K562 (cell line): ENCODE results near the gene GAA. TPM values are rescaled to one million over a fixed set of nuclear protein-coding genes. Genes with fewer than 3 reads are reported as not detected.

ENCODE experiments used
- ATAC-seq: fragments of 200-7000 bp; cut with Tn5 transposase; 3 replicates; pipeline ENCODE4 v1.9.1; 2020; ENCODE audit warnings: moderate library complexity
- BruUV-seq: library from RNA; stranded (reverse); fragments of 400-500 nt; replicated peaks from 2 replicates; lab custom pipeline; 2021; lab: Mats Ljungman, UMichigan
- CTCF ChIA-PET: fragments of 300-600 bp; formaldehyde crosslinking; extraction: SDS; loops from one replicate; lab custom pipeline; 2021; ENCODE audit warnings: low intra/inter-chr PET ratio; lab: Yijun Ruan, JAX
- POLR2A ChIA-PET: fragments of 300-600, 350-650 bp; sonication (Branson Sonifier 250); formaldehyde crosslinking; extraction: SDS; loops from one replicate; lab custom pipeline; 2021; ENCODE audit warnings: antibody characterized with exemption, inconsistent platforms; lab: Yijun Ruan, JAX
- DNase-seq, 4 experiments: peaks; one replicate each; pipeline versions ENCODE4 v3.0.0 to v3.0.0-alpha.2; 2011 to 2018; ENCODE audit warnings: low spot score in 3 of 4, mixed read lengths in 3 of 4; ENCODE audit errors: extremely low read depth in 1 of 4
- FAIRE-seq: peaks from 2 replicates; lab custom pipeline; 2011; peaks lifted over from hg19 to GRCh38; lab: Jason Lieb, UNC
- H2AFZ ChIP-seq: 2 replicates; pipeline ENCODE4 v1.6.0; 2011; ENCODE audit warnings: low read depth, low read length, control low read depth, inconsistent platforms
- H3K27ac ChIP-seq: fragments of 200-600 bp; 3 replicates; pipeline ENCODE4 v1.8.0; 2011; ENCODE audit warnings: low read depth, mild to moderate bottlenecking, control low read depth, inconsistent platforms, low read length, moderate library complexity, mixed read lengths; ENCODE audit errors: extremely low read depth
- H3K27me3 ChIP-seq, 2 experiments: fragments of 300-600 bp in 1 of 2; 2 replicates in 1 of 2; 3 replicates in 1 of 2; pipeline versions ENCODE4 v1.6.0 to v1.8.0; 2011; ENCODE audit warnings: inconsistent platforms in 2 of 2, low read length in 2 of 2, mild to moderate bottlenecking in 1 of 2, mixed read lengths in 1 of 2, moderate library complexity in 1 of 2; ENCODE audit not compliant: control insufficient read depth in 2 of 2, insufficient read depth in 2 of 2
- H3K36me3 ChIP-seq: fragments of 300-600 bp; 3 replicates; pipeline ENCODE4 v1.8.0; 2011; ENCODE audit warnings: mild to moderate bottlenecking, low read length, inconsistent platforms; ENCODE audit not compliant: control insufficient read depth, insufficient read depth
- H3K4me1 ChIP-seq, 2 experiments: fragments of 200-600 bp in 1 of 2; replicated peaks in 1 of 2; 2 replicates in 1 of 2; 3 replicates in 1 of 2; pipeline versions ENCODE4 v1.5.1 to v1.8.0; 2011; ENCODE audit warnings: inconsistent platforms in 2 of 2, low read length in 2 of 2, mild to moderate bottlenecking in 1 of 2, mixed read lengths in 1 of 2, moderate library complexity in 1 of 2; ENCODE audit not compliant: control insufficient read depth in 2 of 2, insufficient read depth in 2 of 2
- H3K4me2 ChIP-seq: 2 replicates; pipeline ENCODE4 v1.6.1; 2011; ENCODE audit warnings: low read length, control low read depth, inconsistent platforms, mixed read lengths; ENCODE audit not compliant: insufficient read depth
- H3K4me3 ChIP-seq: fragments of 200-600 bp; sonication (generic), shearing (Covaris generic); 2 replicates; pipeline ENCODE4 v1.5.1; 2016; ENCODE audit warnings: control low read depth, inconsistent platforms
- H3K79me2 ChIP-seq: fragments of 200-600 bp; 3 replicates; pipeline ENCODE4 v1.8.0; 2011; ENCODE audit warnings: low read length, inconsistent platforms; ENCODE audit not compliant: control insufficient read depth, insufficient read depth
- H3K9ac ChIP-seq, 2 experiments: 2 replicates each; pipeline versions ENCODE4 v1.6.0 to v1.6.1; 2011; ENCODE audit warnings: low read depth in 2 of 2, low read length in 2 of 2, control low read depth in 1 of 2, inconsistent platforms in 1 of 2, mild to moderate bottlenecking in 1 of 2, mixed read lengths in 1 of 2; ENCODE audit not compliant: insufficient read depth in 1 of 2
- H3K9me1 ChIP-seq: one replicate; pipeline ENCODE4 v1.6.0; 2011; ENCODE audit warnings: inconsistent platforms, mild to moderate bottlenecking, low read length, moderate library complexity; ENCODE audit not compliant: control insufficient read depth, insufficient read depth
- H3K9me3 ChIP-seq: replicated peaks from 2 replicates; pipeline ENCODE4 v1.5.1; 2011; ENCODE audit warnings: low read depth, low read length, inconsistent platforms; ENCODE audit not compliant: control insufficient read depth, insufficient read depth
- H4K20me1 ChIP-seq: replicated peaks from 2 replicates; pipeline ENCODE4 v1.6.1; 2011; ENCODE audit warnings: low read length, inconsistent platforms, mixed read lengths; ENCODE audit not compliant: control insufficient read depth, insufficient read depth
- CBFA2T2 ChIP-seq: fragments of 450-650 bp; conservative IDR thresholded peaks from 2 replicates; pipeline ENCODE4 v1.6.1; 2017; ENCODE audit warnings: mild to moderate bottlenecking
- GTF2A2 ChIP-seq: IDR thresholded peaks from 2 replicates; pipeline ENCODE4 v1.6.1; 2016; ENCODE audit warnings: mild to moderate bottlenecking, missing genetic modification characterization, missing compliant biosample characterization
- MEIS2 ChIP-seq: fragments of 450-650 bp; IDR thresholded peaks from 2 replicates; pipeline ENCODE4 v1.6.1; 2014; ENCODE audit warnings: mild to moderate bottlenecking; ENCODE audit not compliant: partially characterized antibody
- NCOA2 ChIP-seq, 2 experiments: fragments of 450-650 bp; IDR thresholded peaks; 2 replicates each; pipeline ENCODE4 v1.6.1; 2018; ENCODE audit warnings: mild to moderate bottlenecking in 2 of 2, moderate library complexity in 1 of 2; ENCODE audit not compliant: partially characterized antibody in 2 of 2
- PHF20 ChIP-seq: fragments of 450-650 bp; IDR thresholded peaks from 2 replicates; pipeline ENCODE4 v1.6.1; 2018; ENCODE audit not compliant: partially characterized antibody
- SREBF2 ChIP-seq: sonication (generic); formaldehyde crosslinking; IDR thresholded peaks from 2 replicates; pipeline ENCODE4 v1.4.0; 2020; ENCODE audit warnings: mild to moderate bottlenecking, missing genetic modification reagents
- TEAD1 ChIP-seq, 2 experiments: fragments of 450-650 bp in 1 of 2; sonication (generic) in 1 of 2; formaldehyde crosslinking; IDR thresholded peaks; 2 replicates each; pipeline versions ENCODE4 v1.4.0 to v1.8.0; 2020 to 2022; ENCODE audit warnings: mild to moderate bottlenecking in 2 of 2, missing genetic modification reagents in 1 of 2
- TSHZ1 ChIP-seq: fragments of 250-450 bp; sonication (Bioruptor Pico); IDR thresholded peaks from 2 replicates; pipeline ENCODE4 v1.4.0; 2020; ENCODE audit warnings: mild to moderate bottlenecking, moderate library complexity
- ZNF12 ChIP-seq: sonication (generic); formaldehyde crosslinking; IDR thresholded peaks from 2 replicates; pipeline ENCODE4 v1.4.0; 2020; ENCODE audit warnings: mild to moderate bottlenecking, missing genetic modification reagents
- ZNF217 ChIP-seq: sonication (generic); formaldehyde crosslinking; IDR thresholded peaks from 2 replicates; pipeline ENCODE4 v1.8.0; 2022; ENCODE audit warnings: mild to moderate bottlenecking, missing genetic modification reagents
- WGBS: fragments of 100-300 bp; shearing (Covaris generic); methylation state at CpG from one replicate; pipeline ENCODE4 v1.1.6; 2016; ENCODE audit warnings: low coverage, mixed read lengths; ENCODE audit not compliant: insufficient coverage; ENCODE audit errors: missing lambda C conversion rate; 5-methylcytosine and 5-hydroxymethylcytosine counted together
- in situ Hi-C: fragments of 300-500 bp; cut with MboI; formaldehyde crosslinking; loops from 4 replicates; pipeline ENCODE4 v1.15.0; 2018; ENCODE audit warnings: inconsistent platforms, mixed read lengths
- intact Hi-C: fragments of 100-400 bp; cut with micrococcal nuclease; formaldehyde crosslinking; loops from 2 replicates; pipeline ENCODE4 v1.14.2; 2022
- polyA plus RNA-seq, 8 experiments: library from polyadenylated mRNA; depleted of rRNA in 4 of 8; stranded (reverse) in 5 of 8; unstranded in 3 of 8; fragments of >200 nt; fragmentation: Nextera tagmentation in 2 of 8; fragmentation: Illumina TruSeq in 1 of 8; extraction: Ambion mirVana in 2 of 8; extraction: Trizol in 1 of 8; gene quantifications; 2 replicates each; pipeline versions ENCODE4 v1.2.1 to v1.2.3, GENCODE V29; 2011 to 2014; ENCODE audit warnings: inconsistent platforms in 1 of 8, missing spikeins in 1 of 8
- total RNA-seq, 7 experiments: library from RNA; depleted of rRNA in 6 of 7; stranded (reverse); fragments of >200 nt in 6 of 7; fragmentation: Illumina TruSeq in 2 of 7; extraction: Trizol in 2 of 7; gene quantifications; 2 replicates each; pipeline versions ENCODE4 v1.2.1 to v1.2.3, GENCODE V29; 2011 to 2021; ENCODE audit warnings: low replicate concordance in 1 of 7
- TF ChIP-seq, protein P1 (sequence below): fragments of 450-650 bp; IDR thresholded peaks from 2 replicates; pipeline ENCODE4 v1.6.1; 2016; ENCODE audit warnings: low read depth, mild to moderate bottlenecking, moderate library complexity
- TF ChIP-seq, protein P2 (sequence below), 2 experiments: fragments of 250-450 bp in 1 of 2; fragments of 450-650 bp in 1 of 2; sonication (Bioruptor Pico) in 1 of 2; IDR thresholded peaks; 2 replicates each; pipeline versions ENCODE4 v1.6.1 to v1.8.0; 2016 to 2021; ENCODE audit warnings: mild to moderate bottlenecking in 2 of 2, moderate library complexity in 2 of 2, missing compliant biosample characterization in 1 of 2, missing genetic modification characterization in 1 of 2

The GAA gene
- total and polyA plus RNA-seq, 9 of the 15 experiments (the other 6 are each of a cell fraction or from before 2014, with no cell fraction given) = 0.15 to 6.4 (median 1.7) TPM

DNA sequence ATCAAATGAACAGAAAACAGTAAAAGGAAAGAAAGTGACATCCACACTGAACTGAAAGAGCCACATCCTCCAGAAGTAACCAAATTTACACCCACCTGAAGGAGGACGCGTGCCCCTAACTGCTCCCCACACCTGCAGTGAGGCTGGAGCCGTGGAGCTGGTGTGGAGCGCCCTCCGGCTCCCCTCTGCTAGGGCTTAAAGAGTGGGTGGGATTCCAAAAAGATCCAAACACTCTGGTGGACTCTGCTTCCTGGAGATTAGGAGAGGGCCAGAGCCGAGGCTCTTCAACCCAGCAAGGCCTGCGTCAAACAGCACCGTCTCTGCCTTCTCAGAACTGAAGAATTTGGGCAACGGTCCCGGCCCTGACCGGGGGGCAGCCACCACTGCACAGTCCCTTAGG is 49.7 kb upstream of the GAA start:
- Histone ChIP-seq H3K4me3 (no peak overlapping the region), H3K4me1 (no peaks in the 10 kb centered on the region), H3K9me3 (no peaks in the 10 kb centered on the region), H3K4me2 (no peak overlapping the region), H3K9ac (no peak overlapping the region), H2AFZ (no peak overlapping the region), H3K36me3 (no peaks in the 10 kb centered on the region), H4K20me1 (no peaks in the 10 kb centered on the region), H3K9me1 (no peaks in the 10 kb centered on the region), H3K79me2 (no peaks in the 10 kb centered on the region), H3K27ac (no peak overlapping the region), H3K27me3 (peaks cover 47 to 72% of the 10 kb centered on the region in 2 experiments)
- no TSS peak for BruUV-seq
- FAIRE-seq (no peak), DNase-seq (no peak), ATAC-seq (no peak)
- intact Hi-C loops (no loop called here), in situ Hi-C loops (no loop called here)
- ChIA-PET CTCF (no interaction called here), POLR2A (no interaction called here)
- WGBS = 9% methylated on average over 11 of the region's 11 CpGs
- TF ChIP-seq, protein P1, sequence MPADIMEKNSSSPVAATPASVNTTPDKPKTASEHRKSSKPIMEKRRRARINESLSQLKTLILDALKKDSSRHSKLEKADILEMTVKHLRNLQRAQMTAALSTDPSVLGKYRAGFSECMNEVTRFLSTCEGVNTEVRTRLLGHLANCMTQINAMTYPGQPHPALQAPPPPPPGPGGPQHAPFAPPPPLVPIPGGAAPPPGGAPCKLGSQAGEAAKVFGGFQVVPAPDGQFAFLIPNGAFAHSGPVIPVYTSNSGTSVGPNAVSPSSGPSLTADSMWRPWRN = no peak
- TF ChIP-seq ZNF12 (CRISPR knock-in tag) (no peak), NCOA2 (IDR thresholded peaks at IDR 0.05; ENCODE audit: partially characterized antibody in 2 of 2) (no peak)

DNA sequence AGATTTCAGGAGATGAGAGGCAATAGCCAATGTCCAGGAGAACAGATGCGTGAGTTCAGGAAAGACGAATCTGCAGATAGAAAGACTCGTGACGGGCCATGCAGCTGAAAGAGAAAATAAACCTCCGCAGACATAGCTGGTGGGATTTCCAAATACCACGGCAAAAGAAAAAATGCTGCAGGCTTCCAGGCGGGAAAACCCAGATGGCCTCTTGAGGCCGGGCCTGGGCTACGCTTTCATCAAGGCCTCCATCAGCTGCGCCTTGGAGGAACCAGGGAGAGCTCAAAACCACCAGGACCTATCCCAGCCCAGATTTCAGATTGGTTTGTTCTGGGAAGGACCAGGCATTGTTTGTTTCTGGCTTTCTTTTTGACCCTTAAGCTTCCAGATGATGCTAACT is 48.3 kb upstream of the GAA start:
- WGBS = 11% methylated on average over 10 of the region's 10 CpGs
- H3K27ac ChIP-seq = no peak overlapping the region
- in situ Hi-C loops = no loop called here
- TF ChIP-seq TEAD1 (CRISPR knock-in tag; IDR thresholded peaks at IDR 0.05) (no peak), GTF2A2 (tag) (no peak), CBFA2T2 (no peak), MEIS2 (no peak), SREBF2 (CRISPR knock-in tag) (no peak), TSHZ1 (no peak), ZNF217 (CRISPR knock-in tag) (no peak), PHF20 (no peak)
- TF ChIP-seq, protein P2, sequence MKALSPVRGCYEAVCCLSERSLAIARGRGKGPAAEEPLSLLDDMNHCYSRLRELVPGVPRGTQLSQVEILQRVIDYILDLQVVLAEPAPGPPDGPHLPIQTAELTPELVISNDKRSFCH (CRISPR knock-in tag; IDR thresholded peaks at IDR 0.05) = no peak
- TF ChIP-seq, protein P2 (tag; IDR thresholded peaks at IDR 0.05) = no peak

More for the DNA sequence above, 48.3 kb upstream of the GAA start:
- FAIRE-seq (peak; percentile 19), DNase-seq (no peak), ATAC-seq (no peak)
- intact Hi-C loops = no loop called here
- ChIA-PET CTCF (no interaction called here), POLR2A (no interaction called here)
- H3K9me1 ChIP-seq = no peaks in the 10 kb centered on the region
- peaks cover 44 to 71% of the 10 kb centered on the region in 2 experiments; a peak in 4 of 5 replicates for H3K27me3 ChIP-seq
- BruUV-seq = no TSS peak
- no peaks in the 10 kb centered on the region for H3K36me3 ChIP-seq
- H3K4me2 ChIP-seq = no peak overlapping the region
- no peaks in the 10 kb centered on the region for H3K4me1 ChIP-seq
- no peaks in the 10 kb centered on the region for H4K20me1 ChIP-seq
- no peaks in the 10 kb centered on the region for H3K9me3 ChIP-seq
- H3K9ac ChIP-seq = no peak overlapping the region
- H3K4me3 ChIP-seq = no peak overlapping the region
- no peak overlapping the region for H2AFZ ChIP-seq
- no peaks in the 10 kb centered on the region for H3K79me2 ChIP-seq
